Keratinocyte (primary cell): ENCODE results near the gene SPATA31C1.

Experiments used
- EZH2 ChIP-seq: IDR thresholded peaks from one replicate; pipeline ENCODE4 v1.6.1; 2012; ENCODE audit warnings: inconsistent platforms, mild to moderate bottlenecking, low read length, moderate library complexity
- TF ChIP-seq, protein P1 (sequence below), 3 experiments: IDR thresholded peaks in 1 of 3; conservative IDR thresholded peaks in 1 of 3; optimal IDR thresholded peaks in 1 of 3; 2 replicates in 2 of 3; 3 replicates in 1 of 3; pipeline versions ENCODE3 to v1.5.1; 2011; ENCODE audit warnings: low read length in 3 of 3, mild to moderate bottlenecking in 3 of 3, moderate library complexity in 2 of 3, control low read depth in 1 of 3, inconsistent platforms in 1 of 3; ENCODE audit not compliant: insufficient read depth in 2 of 3; ENCODE audit errors: extremely low read depth in 1 of 3

DNA sequence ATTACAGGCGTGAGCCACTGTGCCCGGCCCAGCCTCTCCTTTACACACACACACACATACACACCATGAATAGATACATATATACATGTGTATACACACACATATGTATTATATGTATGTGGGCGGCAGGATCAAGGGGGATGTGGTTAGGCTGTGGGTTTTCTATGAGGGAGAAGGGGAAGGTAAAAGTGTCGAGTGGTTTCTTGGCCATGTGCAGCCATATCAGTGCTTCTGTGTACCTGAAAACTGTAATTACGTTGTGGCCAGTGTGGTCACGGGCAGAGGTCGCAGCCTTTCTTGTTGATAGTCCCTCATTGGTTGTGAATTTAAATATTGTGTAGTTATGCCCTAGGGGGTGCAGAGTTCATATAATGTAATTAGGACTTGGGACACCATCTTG is 40.1 kb downstream of the SPATA31C1 start:
- TF ChIP-seq, protein P1, sequence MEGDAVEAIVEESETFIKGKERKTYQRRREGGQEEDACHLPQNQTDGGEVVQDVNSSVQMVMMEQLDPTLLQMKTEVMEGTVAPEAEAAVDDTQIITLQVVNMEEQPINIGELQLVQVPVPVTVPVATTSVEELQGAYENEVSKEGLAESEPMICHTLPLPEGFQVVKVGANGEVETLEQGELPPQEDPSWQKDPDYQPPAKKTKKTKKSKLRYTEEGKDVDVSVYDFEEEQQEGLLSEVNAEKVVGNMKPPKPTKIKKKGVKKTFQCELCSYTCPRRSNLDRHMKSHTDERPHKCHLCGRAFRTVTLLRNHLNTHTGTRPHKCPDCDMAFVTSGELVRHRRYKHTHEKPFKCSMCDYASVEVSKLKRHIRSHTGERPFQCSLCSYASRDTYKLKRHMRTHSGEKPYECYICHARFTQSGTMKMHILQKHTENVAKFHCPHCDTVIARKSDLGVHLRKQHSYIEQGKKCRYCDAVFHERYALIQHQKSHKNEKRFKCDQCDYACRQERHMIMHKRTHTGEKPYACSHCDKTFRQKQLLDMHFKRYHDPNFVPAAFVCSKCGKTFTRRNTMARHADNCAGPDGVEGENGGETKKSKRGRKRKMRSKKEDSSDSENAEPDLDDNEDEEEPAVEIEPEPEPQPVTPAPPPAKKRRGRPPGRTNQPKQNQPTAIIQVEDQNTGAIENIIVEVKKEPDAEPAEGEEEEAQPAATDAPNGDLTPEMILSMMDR (optimal IDR thresholded peaks at IDR 0.05 in 1 of 3, IDR thresholded peaks at IDR 0.05 in 1 of 3, conservative IDR thresholded peaks at IDR 0.05 in 1 of 3; ENCODE audit: extremely low read depth in 1 of 3, insufficient read depth in 2 of 3, low read length in 3 of 3): no peak
- no peak for TF ChIP-seq EZH2
